Spinal cord (tissue), 10 donors: ENCODE results near the gene ZNF460. TPM values are rescaled to one million over a fixed set of nuclear protein-coding genes. Genes with fewer than 3 reads are reported as not detected.

ENCODE experiments used
- DNase-seq, 6 donors: peaks; one replicate each; pipeline versions ENCODE4 v3.0.0 to v3.0.0-alpha.2; 2013 to 2015; ENCODE audit warnings: low spot score in 6 of 6, low read depth in 4 of 6
- H3K27ac ChIP-seq: one replicate; pipeline ENCODE4 v1.5.1; 2013; ENCODE audit warnings: low read depth, low read length, control low read depth
- H3K27me3 ChIP-seq: one replicate; pipeline ENCODE4 v1.6.1; 2013; ENCODE audit warnings: low read length; ENCODE audit not compliant: control insufficient read depth, insufficient read depth
- H3K36me3 ChIP-seq: one replicate; pipeline ENCODE4 v1.6.1; 2013; ENCODE audit warnings: low read length; ENCODE audit not compliant: control insufficient read depth, insufficient read depth
- H3K4me1 ChIP-seq: one replicate; pipeline ENCODE4 v1.6.1; 2013; ENCODE audit warnings: low read length; ENCODE audit not compliant: control insufficient read depth, insufficient read depth
- H3K4me3 ChIP-seq: one replicate; pipeline ENCODE4 v1.5.1; 2013; ENCODE audit warnings: low read depth, low read length, control low read depth
- H3K9me3 ChIP-seq: one replicate; pipeline ENCODE4 v1.6.1; 2013; ENCODE audit warnings: low read length; ENCODE audit not compliant: control insufficient read depth, insufficient read depth
- WGBS: methylation state at CpG from one replicate; pipeline ENCODE4 v1.1.5; 2013; ENCODE audit warnings: missing lambda C conversion rate; ENCODE audit not compliant: insufficient coverage; 5-methylcytosine and 5-hydroxymethylcytosine counted together
- polyA plus RNA-seq, 2 donors: library from polyadenylated mRNA; unstranded; fragments of 120-200 nt; gene quantifications; one replicate each; pipeline ENCODE4 v1.2.1, GENCODE V29; 2013; ENCODE audit not compliant: insufficient read length in 2 of 2
- total RNA-seq, 2 donors: library from RNA; depleted of rRNA in 1 of 2; stranded (reverse); fragments of 120-200 nt in 1 of 2; fragments of >200 nt in 1 of 2; gene quantifications; one replicate each; pipeline versions ENCODE4 v1.2.3 to v1.2.4, GENCODE V29; 2013 to 2014
- donor health status: healthy.

The ZNF460 gene
- total and polyA plus RNA-seq, 4 donors, result 2.8 to 135 (median 42.2) TPM

- H3K27ac ChIP-seq, result no peak overlapping the region
- DNase-seq, result no peak
- 60% methylated on average over 1 of the region's 3 CpGs for WGBS
- no peaks in the 10 kb centered on the region for H3K9me3 ChIP-seq
- peak overlapping the region; percentile 94 for H3K4me3 ChIP-seq
- peaks cover 17% of the 10 kb centered on the region for H3K27me3 ChIP-seq
- H3K4me1 ChIP-seq, result peaks cover 13% of the 10 kb centered on the region
- peaks cover 35% of the 10 kb centered on the region for H3K36me3 ChIP-seq
These were observed 41.5 kb downstream of the ZNF460 start for GRCh38 chr19:57321751-57322150.

- H3K4me1 ChIP-seq, result peaks cover 13% of the 10 kb centered on the region
- no peak for DNase-seq
- H3K36me3 ChIP-seq, result peaks cover 60% of the 10 kb centered on the region
- no peaks in the 10 kb centered on the region for H3K9me3 ChIP-seq
- no peaks in the 10 kb centered on the region for H3K27me3 ChIP-seq
- H3K4me3 ChIP-seq, result no peak overlapping the region
- H3K27ac ChIP-seq, result no peak overlapping the region
These were observed 44.7 kb downstream of the ZNF460 start for GRCh38 chr19:57324992-57325391.

- 100% methylated on average over 4 of the region's 8 CpGs for WGBS
- Histone ChIP-seq H3K4me1 (no peaks in the 10 kb centered on the region), H3K4me3 (no peak overlapping the region), H3K9me3 (no peaks in the 10 kb centered on the region), H3K27ac (no peak overlapping the region), H3K36me3 (peaks cover 68% of the 10 kb centered on the region), H3K27me3 (no peaks in the 10 kb centered on the region)
- no peak for DNase-seq
These were observed 47.7 kb downstream of the ZNF460 start for GRCh38 chr19:57327993-57328392.

- Histone ChIP-seq H3K27me3 (no peaks in the 10 kb centered on the region), H3K36me3 (peaks cover 20% of the 10 kb centered on the region), H3K9me3 (no peaks in the 10 kb centered on the region), H3K27ac (no peak overlapping the region), H3K4me3 (no peak overlapping the region), H3K4me1 (no peaks in the 10 kb centered on the region)
- 90% methylated on average over 4 of the region's 4 CpGs for WGBS
- no peak for DNase-seq
These were observed 53.9 kb downstream of the ZNF460 start for GRCh38 chr19:57334191-57334590.

- no peak for DNase-seq
- Histone ChIP-seq H3K36me3 (peaks cover 3% of the 10 kb centered on the region), H3K27ac (no peak overlapping the region), H3K27me3 (no peaks in the 10 kb centered on the region), H3K4me1 (no peaks in the 10 kb centered on the region), H3K9me3 (no peaks in the 10 kb centered on the region), H3K4me3 (no peak overlapping the region)
- WGBS, result 73% methylated on average over 3 of the region's 3 CpGs
These were observed 58.6 kb downstream of the ZNF460 start for GRCh38 chr19:57338877-57339276.

- Histone ChIP-seq H3K27me3 (peaks cover 2% of the 10 kb centered on the region), H3K4me1 (no peaks in the 10 kb centered on the region), H3K4me3 (no peak overlapping the region), H3K27ac (no peak overlapping the region), H3K36me3 (peaks cover 3% of the 10 kb centered on the region), H3K9me3 (no peaks in the 10 kb centered on the region)
- no peak for DNase-seq
- WGBS, result no CpG with 5 or more reads among the region's 6 CpGs
These were observed 62.3 kb downstream of the ZNF460 start for GRCh38 chr19:57342582-57342981.

Other genes starting within 250 kb of the ZNF460 start
- gene USP29, start 160.5 kb upstream of the ZNF460 start, total RNA-seq, result under 1 TPM; 0.06 to 0.10 TPM
- under 1 TPM; 0.14 to 0.63 TPM for gene USP29, start 160.5 kb upstream of the ZNF460 start, polyA plus RNA-seq
- not detected for gene ZIM3, start 135.3 kb upstream of the ZNF460 start, total RNA-seq
- under 1 TPM in 1 of 2 donors, not detected in 1; 0.06 TPM for gene ZIM3, start 135.3 kb upstream of the ZNF460 start, polyA plus RNA-seq
- gene DUXA, start 113.0 kb upstream of the ZNF460 start, total RNA-seq, result not detected
- gene DUXA, start 113.0 kb upstream of the ZNF460 start, polyA plus RNA-seq, result not detected
- 10 to 100 TPM; 25.8 to 53.1 TPM for gene ZNF264, start 89.0 kb upstream of the ZNF460 start, total RNA-seq
- 10 to 100 TPM; 11.7 to 19.1 TPM for gene ZNF264, start 89.0 kb upstream of the ZNF460 start, polyA plus RNA-seq
- gene AURKC, start 49.5 kb upstream of the ZNF460 start, total RNA-seq, result 1 to 10 TPM; 1.5 TPM
- gene AURKC, start 49.5 kb upstream of the ZNF460 start, polyA plus RNA-seq, result 1 to 10 TPM; 1.8 to 4.0 TPM
- 10 to 100 TPM; 29.3 to 32.8 TPM for gene ZNF805, start 39.9 kb upstream of the ZNF460 start, total RNA-seq
- gene ZNF805, start 39.9 kb upstream of the ZNF460 start, polyA plus RNA-seq, result 1 to 10 TPM; 3.6 to 3.9 TPM
- gene ZNF543, start 40.0 kb downstream of the ZNF460 start, total RNA-seq, result 10 to 100 TPM; 18.7 to 23.3 TPM
- 1 to 10 TPM; 5.0 to 6.8 TPM for gene ZNF543, start 40.0 kb downstream of the ZNF460 start, polyA plus RNA-seq
- 10 to 100 TPM; 13.5 to 18.6 TPM for gene ZNF304, start 70.8 kb downstream of the ZNF460 start, total RNA-seq
- gene ZNF304, start 70.8 kb downstream of the ZNF460 start, polyA plus RNA-seq, result 10 to 100 TPM; 12.8 to 14.1 TPM
- gene TRAPPC2B, start 83.1 kb downstream of the ZNF460 start, total RNA-seq, result 10 to 100 TPM; 16.4 to 20.0 TPM
- gene TRAPPC2B, start 83.1 kb downstream of the ZNF460 start, polyA plus RNA-seq, result 10 to 100 TPM; 13.7 to 14.7 TPM
- 1 to 10 TPM; 5.6 to 8.0 TPM for gene ZNF547, start 83.1 kb downstream of the ZNF460 start, total RNA-seq
- gene ZNF547, start 83.1 kb downstream of the ZNF460 start, polyA plus RNA-seq, result 1 to 10 TPM; 8.0 to 9.3 TPM
- gene ZNF548, start 109.4 kb downstream of the ZNF460 start, total RNA-seq, result 10 to 100 TPM; 33.6 to 34.2 TPM
- 10 to 100 TPM; 21.1 to 24.4 TPM for gene ZNF548, start 109.4 kb downstream of the ZNF460 start, polyA plus RNA-seq
- 10 to 100 TPM; 20.9 to 24.7 TPM for gene ZNF17, start 130.7 kb downstream of the ZNF460 start, total RNA-seq
- gene ZNF17, start 130.7 kb downstream of the ZNF460 start, polyA plus RNA-seq, result 10 to 100 TPM in 1 of 2 donors, 1 to 10 TPM in 1; 9.1 to 15.2 TPM
- gene ZNF749, start 154.8 kb downstream of the ZNF460 start, total RNA-seq, result 10 to 100 TPM; 14.7 to 18.7 TPM
- gene ZNF749, start 154.8 kb downstream of the ZNF460 start, polyA plus RNA-seq, result 10 to 100 TPM; 12.4 to 13.6 TPM
- gene VN1R1, start 176.7 kb downstream of the ZNF460 start, total RNA-seq, result 1 to 10 TPM; 3.5 TPM
- 1 to 10 TPM; 6.2 to 9.5 TPM for gene VN1R1, start 176.7 kb downstream of the ZNF460 start, polyA plus RNA-seq
- gene ZNF772, start 197.1 kb downstream of the ZNF460 start, total RNA-seq, result 10 to 100 TPM; 40.4 to 46.7 TPM
- gene ZNF772, start 197.1 kb downstream of the ZNF460 start, polyA plus RNA-seq, result 10 to 100 TPM; 19.6 to 22.5 TPM
- 10 to 100 TPM; 15.6 to 23.3 TPM for gene ZNF419, start 207.3 kb downstream of the ZNF460 start, total RNA-seq
- gene ZNF419, start 207.3 kb downstream of the ZNF460 start, polyA plus RNA-seq, result 10 to 100 TPM; 17.3 to 23.2 TPM
- 10 to 100 TPM; 19.8 to 21.2 TPM for gene ZNF773, start 219.5 kb downstream of the ZNF460 start, total RNA-seq
- 10 to 100 TPM; 14.6 to 16.0 TPM for gene ZNF773, start 219.5 kb downstream of the ZNF460 start, polyA plus RNA-seq
- 10 to 100 TPM; 13.9 to 14.5 TPM for gene ZNF549, start 246.9 kb downstream of the ZNF460 start, total RNA-seq
- 10 to 100 TPM; 12.6 to 17.2 TPM for gene ZNF549, start 246.9 kb downstream of the ZNF460 start, polyA plus RNA-seq